GM23338 (cell line): ENCODE measurements around the gene RNF207. TPM values are rescaled to one million over a fixed set of nuclear protein-coding genes. Genes with fewer than 3 reads are reported as not detected.

ENCODE experiments used
- ATAC-seq: fragments of 200-7000 bp; cut with Tn5 transposase; 3 replicates; pipeline ENCODE4 v1.9.1; 2020
- DNase-seq: peaks from one replicate; pipeline ENCODE4 v3.0.0-alpha.2; 2015; ENCODE audit warnings: low spot score
- H2AFZ ChIP-seq: fragments of 200-600 bp; sonication (generic); 2 replicates; pipeline ENCODE4 v1.8.0; 2016; ENCODE audit warnings: antibody characterized with exemption, mild to moderate bottlenecking, moderate library complexity
- H3F3A ChIP-seq: fragments of 200-600 bp; sonication (generic); replicated peaks from 2 replicates; pipeline ENCODE4 v1.8.0; 2017; ENCODE audit warnings: antibody characterized with exemption, mixed run types, low read depth
- H3K27ac ChIP-seq: fragments of 200-600 bp; sonication (generic); 2 replicates; pipeline ENCODE4 v1.6.1; 2016; ENCODE audit warnings: low read depth
- H3K27me3 ChIP-seq: fragments of 200-600 bp; sonication (generic); 2 replicates; pipeline ENCODE4 v1.8.0; 2016; ENCODE audit warnings: mild to moderate bottlenecking, mixed run types, moderate library complexity; ENCODE audit not compliant: insufficient read depth
- H3K36me3 ChIP-seq: fragments of 200-600 bp; sonication (generic); 2 replicates; pipeline ENCODE4 v1.8.0; 2016; ENCODE audit warnings: mild to moderate bottlenecking; ENCODE audit not compliant: insufficient read depth
- H3K4me1 ChIP-seq: fragments of 200-600 bp; sonication (generic); 2 replicates; pipeline ENCODE4 v1.8.0; 2016; ENCODE audit warnings: mild to moderate bottlenecking, moderate library complexity; ENCODE audit not compliant: insufficient read depth
- H3K4me2 ChIP-seq: fragments of 200-600 bp; sonication (generic); 2 replicates; pipeline ENCODE4 v1.7.1; 2017; ENCODE audit warnings: mixed run types
- H3K4me3 ChIP-seq: fragments of 200-600 bp; sonication (generic); 2 replicates; pipeline ENCODE4 v1.6.1; 2016; ENCODE audit warnings: mixed run types
- H3K79me2 ChIP-seq: fragments of 200-600 bp; sonication (generic); replicated peaks from 2 replicates; pipeline ENCODE4 v1.8.0; 2017; ENCODE audit warnings: mild to moderate bottlenecking; ENCODE audit not compliant: insufficient read depth
- H3K9me2 ChIP-seq: fragments of 200-600 bp; sonication (generic); 2 replicates; pipeline ENCODE4 v1.8.0; 2017; ENCODE audit not compliant: insufficient read depth
- H4K20me1 ChIP-seq: fragments of 200-600 bp; sonication (generic); replicated peaks from 2 replicates; pipeline ENCODE4 v1.8.0; 2017; ENCODE audit warnings: mild to moderate bottlenecking; ENCODE audit not compliant: insufficient read depth
- H3K27ac Mint-ChIP-seq: 2 replicates; pipeline ENCODE4 v1.8.0; 2020; ENCODE audit warnings: inconsistent platforms, mild to moderate bottlenecking, moderate library complexity, mixed read lengths
- H3K27me3 Mint-ChIP-seq: 3 replicates; pipeline ENCODE4 v1.8.0; 2022; ENCODE audit warnings: low read depth, mild to moderate bottlenecking, moderate library complexity, mixed read lengths, inconsistent platforms; ENCODE audit not compliant: insufficient read depth, poor library complexity
- H3K36me3 Mint-ChIP-seq: 3 replicates; pipeline ENCODE4 v1.8.0; 2021; ENCODE audit warnings: low read depth, mild to moderate bottlenecking, inconsistent platforms, moderate library complexity, mixed read lengths
- H3K4me1 Mint-ChIP-seq: 3 replicates; pipeline ENCODE4 v1.8.0; 2020; ENCODE audit warnings: mild to moderate bottlenecking, inconsistent platforms, mixed read lengths
- H3K4me3 Mint-ChIP-seq: 3 replicates; pipeline ENCODE4 v1.8.0; 2021; ENCODE audit warnings: moderate library complexity, mild to moderate bottlenecking, inconsistent platforms, mixed read lengths
- H3K9me3 Mint-ChIP-seq: 3 replicates; pipeline ENCODE4 v1.8.0; 2020; ENCODE audit warnings: moderate library complexity, mild to moderate bottlenecking, inconsistent platforms, mixed read lengths
- CREB1 ChIP-seq: fragments of 250-450 bp; sonication (Bioruptor Pico); IDR thresholded peaks from 2 replicates; pipeline ENCODE4 v1.5.0; 2020; ENCODE audit warnings: low read depth, mild to moderate bottlenecking, moderate library complexity
- EZH2 ChIP-seq: fragments of 200-600 bp; sonication (generic); IDR thresholded peaks from one replicate; pipeline ENCODE4 v1.8.0; 2017; ENCODE audit warnings: antibody characterized with exemption, mild to moderate bottlenecking, low read depth; ENCODE audit not compliant: unreplicated experiment
- EZH2phosphoT487 ChIP-seq: fragments of 200-600 bp; sonication (generic); IDR thresholded peaks from one replicate; pipeline ENCODE4 v1.8.1; 2018; ENCODE audit warnings: antibody characterized with exemption; ENCODE audit not compliant: unreplicated experiment
- JUNB ChIP-seq: IDR thresholded peaks from one replicate; pipeline ENCODE4 v1.6.1; 2016; ENCODE audit warnings: antibody characterized with exemption; ENCODE audit not compliant: unreplicated experiment
- NANOG ChIP-seq: IDR thresholded peaks from 2 replicates; pipeline ENCODE4 v1.6.1; 2016; ENCODE audit warnings: antibody characterized with exemption, borderline replicate concordance
- POLR2AphosphoS5 ChIP-seq: IDR thresholded peaks from 2 replicates; pipeline ENCODE4 v1.6.1; 2016; ENCODE audit warnings: antibody characterized with exemption, low read depth
- STAT1 ChIP-seq: IDR thresholded peaks from one replicate; pipeline ENCODE4 v1.6.1; 2016; ENCODE audit warnings: antibody characterized with exemption; ENCODE audit not compliant: unreplicated experiment
- ZNF114 ChIP-seq: fragments of 250-450 bp; sonication (Bioruptor Pico); IDR thresholded peaks from 2 replicates; pipeline ENCODE4 v1.5.0; 2020; ENCODE audit warnings: mild to moderate bottlenecking, moderate library complexity
- ZNF331 ChIP-seq: fragments of 250-450 bp; sonication (Bioruptor Pico); IDR thresholded peaks from 2 replicates; pipeline ENCODE4 v1.5.0; 2020; ENCODE audit warnings: low read depth, mild to moderate bottlenecking, moderate library complexity
- polyA plus RNA-seq: library from polyadenylated mRNA; unstranded; fragments of >200 nt; fragmentation: Nextera tagmentation; extraction: Ambion mirVana; gene quantifications from 2 replicates; pipeline ENCODE4 v1.2.1, GENCODE V29; 2016
- total RNA-seq: library from RNA; depleted of rRNA; stranded (reverse); fragments of >200 nt; shearing (Covaris generic); gene quantifications from 2 replicates; pipeline ENCODE4 v1.2.3, GENCODE V29; 2014
- TF ChIP-seq, protein P1 (sequence below): IDR thresholded peaks from one replicate; pipeline ENCODE4 v1.6.1; 2018; ENCODE audit warnings: antibody characterized with exemption; ENCODE audit not compliant: unreplicated experiment
- TF ChIP-seq, protein P2 (sequence below): IDR thresholded peaks from 2 replicates; pipeline ENCODE4 v1.6.1; 2016; ENCODE audit warnings: antibody characterized with exemption
- TF ChIP-seq, protein P3 (sequence below): fragments of 250-450 bp; sonication (Bioruptor Pico); IDR thresholded peaks from 2 replicates; pipeline ENCODE4 v1.5.0; 2020; ENCODE audit warnings: mild to moderate bottlenecking, moderate library complexity
- TF ChIP-seq, protein P4 (sequence below), 2 experiments: fragments of 200-600 bp in 1 of 2; sonication (generic) in 1 of 2; conservative IDR thresholded peaks; 2 replicates each; pipeline versions ENCODE4 v1.5.1 to v1.6.1; 2016 to 2017; ENCODE audit warnings: antibody characterized with exemption in 2 of 2, low read depth in 2 of 2, mild to moderate bottlenecking in 2 of 2, moderate library complexity in 1 of 2

Gene RNF207
- total and polyA plus RNA-seq, 2 experiments from 2014 or later = 1.7 to 2.9 TPM

DNA sequence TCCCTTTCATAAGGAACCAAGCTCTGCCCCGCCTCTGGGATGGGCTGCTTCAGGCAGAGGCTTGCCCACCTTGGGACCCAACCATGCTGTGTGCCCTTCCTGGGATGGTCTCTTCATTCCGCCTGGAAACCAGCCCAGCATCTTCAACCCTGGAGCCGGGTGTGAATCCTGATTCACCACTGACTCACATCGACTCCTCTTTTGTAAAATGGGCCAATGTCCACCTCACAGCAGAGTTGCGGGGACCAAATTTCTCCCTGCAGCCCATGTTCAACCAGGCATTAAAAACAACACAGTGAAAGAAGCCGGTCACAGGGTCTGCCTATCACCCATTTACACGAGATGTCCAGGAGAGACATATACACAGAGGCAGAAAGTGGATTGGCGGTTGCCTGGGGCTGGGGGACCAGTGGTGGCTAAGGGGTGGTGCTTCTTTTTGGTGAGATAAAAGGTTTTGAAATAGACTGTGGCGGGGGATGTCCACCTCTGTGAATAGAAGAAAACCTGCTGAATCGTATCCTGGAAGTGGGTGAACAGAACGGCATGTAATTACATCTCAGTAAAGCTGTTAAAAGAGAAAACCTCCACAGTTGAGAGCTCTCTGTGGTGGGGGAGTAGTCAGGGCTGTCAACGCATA, 61.9 kb downstream of the RNF207 start:
- H3K4me3 Mint-ChIP-seq = no peak overlapping the region; the same call in 2 of the 3 replicates
- H3K4me3 ChIP-seq = no peak overlapping the region
- H3K9me3 Mint-ChIP-seq = no peaks in the 10 kb centered on the region
- H3K4me2 ChIP-seq = no peak overlapping the region
- no peaks in the 10 kb centered on the region; the same call in 1 of the 2 replicates for H4K20me1 ChIP-seq
- no peaks in the 10 kb centered on the region for H3K9me2 ChIP-seq
- no peaks in the 10 kb centered on the region for H3K79me2 ChIP-seq
- H3K36me3 Mint-ChIP-seq = no peaks in the 10 kb centered on the region
- no peaks in the 10 kb centered on the region for H3K4me1 ChIP-seq
- H3K27me3 ChIP-seq = no peaks in the 10 kb centered on the region
- peaks cover 5% of the 10 kb centered on the region; the same call in 1 of the 2 replicates for H3F3A ChIP-seq
- TF ChIP-seq JUNB (no peak), ZNF114 (CRISPR knock-in tag) (no peak), CREB1 (CRISPR knock-in tag) (no peak), NANOG (no peak), POLR2AphosphoS5 (no peak), EZH2 (no peak), ZNF331 (CRISPR knock-in tag) (no peak), STAT1 (no peak), EZH2phosphoT487 (no peak)
- TF ChIP-seq, protein P1, sequence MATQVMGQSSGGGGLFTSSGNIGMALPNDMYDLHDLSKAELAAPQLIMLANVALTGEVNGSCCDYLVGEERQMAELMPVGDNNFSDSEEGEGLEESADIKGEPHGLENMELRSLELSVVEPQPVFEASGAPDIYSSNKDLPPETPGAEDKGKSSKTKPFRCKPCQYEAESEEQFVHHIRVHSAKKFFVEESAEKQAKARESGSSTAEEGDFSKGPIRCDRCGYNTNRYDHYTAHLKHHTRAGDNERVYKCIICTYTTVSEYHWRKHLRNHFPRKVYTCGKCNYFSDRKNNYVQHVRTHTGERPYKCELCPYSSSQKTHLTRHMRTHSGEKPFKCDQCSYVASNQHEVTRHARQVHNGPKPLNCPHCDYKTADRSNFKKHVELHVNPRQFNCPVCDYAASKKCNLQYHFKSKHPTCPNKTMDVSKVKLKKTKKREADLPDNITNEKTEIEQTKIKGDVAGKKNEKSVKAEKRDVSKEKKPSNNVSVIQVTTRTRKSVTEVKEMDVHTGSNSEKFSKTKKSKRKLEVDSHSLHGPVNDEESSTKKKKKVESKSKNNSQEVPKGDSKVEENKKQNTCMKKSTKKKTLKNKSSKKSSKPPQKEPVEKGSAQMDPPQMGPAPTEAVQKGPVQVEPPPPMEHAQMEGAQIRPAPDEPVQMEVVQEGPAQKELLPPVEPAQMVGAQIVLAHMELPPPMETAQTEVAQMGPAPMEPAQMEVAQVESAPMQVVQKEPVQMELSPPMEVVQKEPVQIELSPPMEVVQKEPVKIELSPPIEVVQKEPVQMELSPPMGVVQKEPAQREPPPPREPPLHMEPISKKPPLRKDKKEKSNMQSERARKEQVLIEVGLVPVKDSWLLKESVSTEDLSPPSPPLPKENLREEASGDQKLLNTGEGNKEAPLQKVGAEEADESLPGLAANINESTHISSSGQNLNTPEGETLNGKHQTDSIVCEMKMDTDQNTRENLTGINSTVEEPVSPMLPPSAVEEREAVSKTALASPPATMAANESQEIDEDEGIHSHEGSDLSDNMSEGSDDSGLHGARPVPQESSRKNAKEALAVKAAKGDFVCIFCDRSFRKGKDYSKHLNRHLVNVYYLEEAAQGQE = no peak
- TF ChIP-seq, protein P2, sequence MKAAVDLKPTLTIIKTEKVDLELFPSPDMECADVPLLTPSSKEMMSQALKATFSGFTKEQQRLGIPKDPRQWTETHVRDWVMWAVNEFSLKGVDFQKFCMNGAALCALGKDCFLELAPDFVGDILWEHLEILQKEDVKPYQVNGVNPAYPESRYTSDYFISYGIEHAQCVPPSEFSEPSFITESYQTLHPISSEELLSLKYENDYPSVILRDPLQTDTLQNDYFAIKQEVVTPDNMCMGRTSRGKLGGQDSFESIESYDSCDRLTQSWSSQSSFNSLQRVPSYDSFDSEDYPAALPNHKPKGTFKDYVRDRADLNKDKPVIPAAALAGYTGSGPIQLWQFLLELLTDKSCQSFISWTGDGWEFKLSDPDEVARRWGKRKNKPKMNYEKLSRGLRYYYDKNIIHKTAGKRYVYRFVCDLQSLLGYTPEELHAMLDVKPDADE = no peak
- TF ChIP-seq, protein P3, sequence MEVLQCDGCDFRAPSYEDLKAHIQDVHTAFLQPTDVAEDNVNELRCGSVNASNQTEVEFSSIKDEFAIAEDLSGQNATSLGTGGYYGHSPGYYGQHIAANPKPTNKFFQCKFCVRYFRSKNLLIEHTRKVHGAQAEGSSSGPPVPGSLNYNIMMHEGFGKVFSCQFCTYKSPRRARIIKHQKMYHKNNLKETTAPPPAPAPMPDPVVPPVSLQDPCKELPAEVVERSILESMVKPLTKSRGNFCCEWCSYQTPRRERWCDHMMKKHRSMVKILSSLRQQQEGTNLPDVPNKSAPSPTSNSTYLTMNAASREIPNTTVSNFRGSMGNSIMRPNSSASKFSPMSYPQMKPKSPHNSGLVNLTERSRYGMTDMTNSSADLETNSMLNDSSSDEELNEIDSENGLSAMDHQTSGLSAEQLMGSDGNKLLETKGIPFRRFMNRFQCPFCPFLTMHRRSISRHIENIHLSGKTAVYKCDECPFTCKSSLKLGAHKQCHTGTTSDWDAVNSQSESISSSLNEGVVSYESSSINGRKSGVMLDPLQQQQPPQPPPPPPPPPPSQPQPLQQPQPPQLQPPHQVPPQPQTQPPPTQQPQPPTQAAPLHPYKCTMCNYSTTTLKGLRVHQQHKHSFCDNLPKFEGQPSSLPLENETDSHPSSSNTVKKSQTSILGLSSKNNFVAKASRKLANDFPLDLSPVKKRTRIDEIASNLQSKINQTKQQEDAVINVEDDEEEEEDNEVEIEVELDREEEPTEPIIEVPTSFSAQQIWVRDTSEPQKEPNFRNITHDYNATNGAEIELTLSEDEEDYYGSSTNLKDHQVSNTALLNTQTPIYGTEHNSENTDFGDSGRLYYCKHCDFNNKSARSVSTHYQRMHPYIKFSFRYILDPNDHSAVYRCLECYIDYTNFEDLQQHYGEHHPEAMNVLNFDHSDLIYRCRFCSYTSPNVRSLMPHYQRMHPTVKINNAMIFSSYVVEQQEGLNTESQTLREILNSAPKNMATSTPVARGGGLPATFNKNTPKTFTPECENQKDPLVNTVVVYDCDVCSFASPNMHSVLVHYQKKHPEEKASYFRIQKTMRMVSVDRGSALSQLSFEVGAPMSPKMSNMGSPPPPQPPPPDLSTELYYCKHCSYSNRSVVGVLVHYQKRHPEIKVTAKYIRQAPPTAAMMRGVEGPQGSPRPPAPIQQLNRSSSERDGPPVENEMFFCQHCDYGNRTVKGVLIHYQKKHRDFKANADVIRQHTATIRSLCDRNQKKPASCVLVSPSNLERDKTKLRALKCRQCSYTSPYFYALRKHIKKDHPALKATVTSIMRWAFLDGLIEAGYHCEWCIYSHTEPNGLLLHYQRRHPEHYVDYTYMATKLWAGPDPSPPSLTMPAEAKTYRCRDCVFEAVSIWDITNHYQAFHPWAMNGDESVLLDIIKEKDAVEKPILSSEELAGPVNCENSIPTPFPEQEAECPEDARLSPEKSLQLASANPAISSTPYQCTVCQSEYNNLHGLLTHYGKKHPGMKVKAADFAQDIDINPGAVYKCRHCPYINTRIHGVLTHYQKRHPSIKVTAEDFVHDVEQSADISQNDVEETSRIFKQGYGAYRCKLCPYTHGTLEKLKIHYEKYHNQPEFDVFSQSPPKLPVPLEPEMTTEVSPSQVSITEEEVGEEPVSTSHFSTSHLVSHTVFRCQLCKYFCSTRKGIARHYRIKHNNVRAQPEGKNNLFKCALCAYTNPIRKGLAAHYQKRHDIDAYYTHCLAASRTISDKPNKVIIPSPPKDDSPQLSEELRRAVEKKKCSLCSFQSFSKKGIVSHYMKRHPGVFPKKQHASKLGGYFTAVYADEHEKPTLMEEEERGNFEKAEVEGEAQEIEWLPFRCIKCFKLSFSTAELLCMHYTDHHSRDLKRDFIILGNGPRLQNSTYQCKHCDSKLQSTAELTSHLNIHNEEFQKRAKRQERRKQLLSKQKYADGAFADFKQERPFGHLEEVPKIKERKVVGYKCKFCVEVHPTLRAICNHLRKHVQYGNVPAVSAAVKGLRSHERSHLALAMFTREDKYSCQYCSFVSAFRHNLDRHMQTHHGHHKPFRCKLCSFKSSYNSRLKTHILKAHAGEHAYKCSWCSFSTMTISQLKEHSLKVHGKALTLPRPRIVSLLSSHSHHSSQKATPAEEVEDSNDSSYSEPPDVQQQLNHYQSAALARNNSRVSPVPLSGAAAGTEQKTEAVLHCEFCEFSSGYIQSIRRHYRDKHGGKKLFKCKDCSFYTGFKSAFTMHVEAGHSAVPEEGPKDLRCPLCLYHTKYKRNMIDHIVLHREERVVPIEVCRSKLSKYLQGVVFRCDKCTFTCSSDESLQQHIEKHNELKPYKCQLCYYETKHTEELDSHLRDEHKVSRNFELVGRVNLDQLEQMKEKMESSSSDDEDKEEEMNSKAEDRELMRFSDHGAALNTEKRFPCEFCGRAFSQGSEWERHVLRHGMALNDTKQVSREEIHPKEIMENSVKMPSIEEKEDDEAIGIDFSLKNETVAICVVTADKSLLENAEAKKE (CRISPR knock-in tag) = no peak
- TF ChIP-seq, protein P4, sequence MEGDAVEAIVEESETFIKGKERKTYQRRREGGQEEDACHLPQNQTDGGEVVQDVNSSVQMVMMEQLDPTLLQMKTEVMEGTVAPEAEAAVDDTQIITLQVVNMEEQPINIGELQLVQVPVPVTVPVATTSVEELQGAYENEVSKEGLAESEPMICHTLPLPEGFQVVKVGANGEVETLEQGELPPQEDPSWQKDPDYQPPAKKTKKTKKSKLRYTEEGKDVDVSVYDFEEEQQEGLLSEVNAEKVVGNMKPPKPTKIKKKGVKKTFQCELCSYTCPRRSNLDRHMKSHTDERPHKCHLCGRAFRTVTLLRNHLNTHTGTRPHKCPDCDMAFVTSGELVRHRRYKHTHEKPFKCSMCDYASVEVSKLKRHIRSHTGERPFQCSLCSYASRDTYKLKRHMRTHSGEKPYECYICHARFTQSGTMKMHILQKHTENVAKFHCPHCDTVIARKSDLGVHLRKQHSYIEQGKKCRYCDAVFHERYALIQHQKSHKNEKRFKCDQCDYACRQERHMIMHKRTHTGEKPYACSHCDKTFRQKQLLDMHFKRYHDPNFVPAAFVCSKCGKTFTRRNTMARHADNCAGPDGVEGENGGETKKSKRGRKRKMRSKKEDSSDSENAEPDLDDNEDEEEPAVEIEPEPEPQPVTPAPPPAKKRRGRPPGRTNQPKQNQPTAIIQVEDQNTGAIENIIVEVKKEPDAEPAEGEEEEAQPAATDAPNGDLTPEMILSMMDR (conservative IDR thresholded peaks at IDR 0.05; ENCODE audit: low read depth in 2 of 2) = no peak
- DNase-seq = no peak
- peaks cover 11% of the 10 kb centered on the region for H3K4me1 Mint-ChIP-seq
- H3K27me3 Mint-ChIP-seq = peaks cover 15% of the 10 kb centered on the region
- ATAC-seq = no peak
- H3K27ac Mint-ChIP-seq = no peak overlapping the region; the same call in 1 of the 2 replicates
- H2AFZ ChIP-seq = no peak overlapping the region
- H3K27ac ChIP-seq = no peak overlapping the region; the same call in 1 of the 2 replicates
- no peaks in the 10 kb centered on the region for H3K36me3 ChIP-seq
